Measurements from ENCODE around the gene IL33. TPM values are rescaled to one million over a fixed set of nuclear protein-coding genes. Genes with fewer than 3 reads are reported as not detected.

The IL33 gene
- total and polyA plus RNA-seq, 8 donors: 42.9 to 151 (median 120) TPM

- no peak overlapping the region for H3K4me3 ChIP-seq
- H3K27me3 ChIP-seq: no peaks in the 10 kb centered on the region
- DNase-seq: no peak
- intact Hi-C loops (cut with DNase I): no loop called here
- H3K4me1 ChIP-seq: peaks cover 0 to 9% of the 10 kb centered on the region in 2 donors
- H3K27ac ChIP-seq: peak overlapping the region in 1 of 2 donors; percentile 50
- no peak for TF ChIP-seq CTCF (IDR thresholded peaks at IDR 0.05)
- no peaks in the 10 kb centered on the region for H3K9me3 ChIP-seq
- ATAC-seq: no peak
- H3K36me3 ChIP-seq: no peaks in the 10 kb centered on the region
Measured at GRCh38 chr9:6271508-6272228, 56.1 kb downstream of the IL33 start.

DNA sequence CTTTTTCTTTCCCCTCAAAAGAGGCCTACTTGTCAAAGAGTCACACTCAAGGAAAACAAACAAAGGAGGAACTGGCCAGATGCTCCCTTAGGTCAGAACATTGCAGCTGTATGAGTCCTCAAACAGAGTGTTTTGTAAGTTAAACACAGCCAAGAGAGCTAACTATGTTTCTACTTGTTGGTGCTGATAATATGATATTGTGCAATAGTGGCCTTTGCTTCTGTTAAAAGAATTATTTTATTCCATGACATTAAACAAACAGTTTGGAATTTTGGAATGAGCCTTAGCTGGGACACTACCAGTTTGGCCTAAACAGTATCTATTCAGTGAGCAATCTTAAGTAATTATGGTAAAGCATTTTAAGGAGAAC is 56.6 kb downstream of the IL33 start:
- TF ChIP-seq CTCF (IDR thresholded peaks at IDR 0.05): no peak
- ATAC-seq: peak; percentile 96
- intact Hi-C loops (cut with DNase I): no loop called here

GRCh38 chr9:6277417-6277816 is 61.8 kb downstream of the IL33 start:
- Histone ChIP-seq H3K27me3 (no peaks in the 10 kb centered on the region), H3K36me3 (no peaks in the 10 kb centered on the region), H3K4me1 (peaks cover 0 to 4% of the 10 kb centered on the region in 2 donors), H3K4me3 (no peak overlapping the region), H3K27ac (no peak overlapping the region), H3K9me3 (no peaks in the 10 kb centered on the region)
- intact Hi-C loops (cut with DNase I): no loop called here
- ATAC-seq: no peak
- DNase-seq: no peak
- no peak for TF ChIP-seq CTCF (IDR thresholded peaks at IDR 0.05)

More for the DNA sequence above, 56.6 kb downstream of the IL33 start:
- H3K4me1 ChIP-seq: peaks cover 0 to 9% of the 10 kb centered on the region in 2 donors
- no peaks in the 10 kb centered on the region for H3K36me3 ChIP-seq
- no peaks in the 10 kb centered on the region for H3K9me3 ChIP-seq
- no peak overlapping the region for H3K4me3 ChIP-seq
- H3K27ac ChIP-seq: peak overlapping the region in 1 of 2 donors; percentile 50
- DNase-seq: peak in 2 of 4 donors; percentile 59 to 76
- no peaks in the 10 kb centered on the region for H3K27me3 ChIP-seq

DNA sequence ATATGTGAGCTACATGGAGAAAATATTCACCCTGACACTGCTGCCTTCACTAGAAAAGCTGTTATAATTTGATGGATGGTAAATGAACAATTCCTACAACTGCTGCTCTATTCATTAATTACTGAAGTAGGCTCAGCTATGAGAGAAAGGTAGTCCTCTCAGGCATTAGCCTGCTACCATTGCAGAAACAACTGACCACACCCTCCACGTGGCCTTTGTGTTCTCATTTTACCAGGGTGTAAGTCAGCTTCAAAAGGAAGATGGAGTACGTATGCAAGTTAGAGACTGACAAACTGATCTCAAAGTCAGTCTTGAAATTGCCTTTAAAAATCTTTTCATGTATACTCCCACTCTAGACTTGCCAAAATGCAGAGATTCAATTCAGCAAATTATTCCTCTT is 86.3 kb downstream of the IL33 start:
- Histone ChIP-seq H3K9me3 (no peaks in the 10 kb centered on the region), H3K4me3 (no peak overlapping the region), H3K27me3 (no peaks in the 10 kb centered on the region), H3K27ac (no peak overlapping the region), H3K4me1 (no peaks in the 10 kb centered on the region), H3K36me3 (no peaks in the 10 kb centered on the region)
- TF ChIP-seq CTCF (IDR thresholded peaks at IDR 0.05): no peak
- ATAC-seq (no peak), DNase-seq (no peak)
- intact Hi-C loops (cut with DNase I): loop anchor here in 1 of 2 donors (10.0 kb wide), 1 partner anchor 247 kb away; no protein-coding TSS in a partner anchor

GRCh38 chr9:6302417-6302816 is 86.8 kb downstream of the IL33 start:
- intact Hi-C loops (cut with DNase I): loop anchor here in 1 of 2 donors (10.0 kb wide), 1 partner anchor 248 kb away; no protein-coding TSS in a partner anchor

More at GRCh38 chr9:6302417-6302816, 86.8 kb downstream of the IL33 start:
- ATAC-seq: peak; percentile 66
- TF ChIP-seq CTCF (IDR thresholded peaks at IDR 0.05): no peak
- H3K9me3 ChIP-seq: no peaks in the 10 kb centered on the region
- no peak overlapping the region for H3K4me3 ChIP-seq
- H3K4me1 ChIP-seq: no peaks in the 10 kb centered on the region
- peak in 1 of 4 donors; percentile 1 for DNase-seq
- H3K27ac ChIP-seq: no peak overlapping the region
- H3K36me3 ChIP-seq: no peaks in the 10 kb centered on the region
- H3K27me3 ChIP-seq: no peaks in the 10 kb centered on the region

Data from left lung (tissue), 10 donors.